GM18511 (cell line): ENCODE results near the gene TNS4.

ENCODE experiments used
- ATAC-seq: cut with Tn5 transposase; IDR thresholded peaks from one replicate; pipeline ENCODE4 v1.9.1; 2021; ENCODE audit warnings: mild to moderate bottlenecking, moderate library complexity; ENCODE audit not compliant: unreplicated experiment

The TNS4 gene

DNA sequence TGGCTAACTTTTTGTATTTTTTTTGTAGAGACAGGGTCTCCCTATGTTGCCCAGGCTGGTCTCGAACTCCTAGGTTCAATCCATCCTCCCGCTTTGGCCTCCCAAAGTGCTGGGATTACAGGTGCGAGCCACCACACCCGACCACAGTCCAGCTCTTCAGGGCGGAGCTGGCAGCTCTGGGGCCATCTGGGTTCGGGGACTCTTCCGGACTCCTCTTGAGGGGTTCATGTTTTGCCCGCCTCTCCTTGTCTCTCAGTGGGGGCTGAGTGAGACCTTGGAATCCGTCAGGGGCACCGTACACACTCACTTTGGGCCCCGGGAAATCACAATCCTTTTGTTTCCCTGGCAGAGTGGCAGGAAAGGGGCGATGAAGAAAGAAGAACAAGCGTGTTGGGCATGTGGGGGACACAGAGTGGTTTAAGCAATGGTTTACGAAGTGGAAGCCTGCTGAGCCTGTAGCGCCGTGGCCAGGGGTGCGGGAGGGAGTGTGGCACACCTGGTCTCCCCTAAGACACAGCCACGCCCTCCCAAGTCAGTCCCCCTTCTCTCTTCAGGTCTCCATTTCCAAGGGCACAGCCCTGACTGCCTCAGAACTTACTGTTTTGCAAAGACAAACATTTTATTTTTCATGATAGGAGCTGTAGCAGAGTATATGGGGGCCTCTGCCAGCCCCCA lies 26.1 kb downstream of the TNS4 start:
- no peak for ATAC-seq

- ATAC-seq: no peak
Measured at GRCh38 chr17:40474419-40475002, 26.9 kb downstream of the TNS4 start.

DNA sequence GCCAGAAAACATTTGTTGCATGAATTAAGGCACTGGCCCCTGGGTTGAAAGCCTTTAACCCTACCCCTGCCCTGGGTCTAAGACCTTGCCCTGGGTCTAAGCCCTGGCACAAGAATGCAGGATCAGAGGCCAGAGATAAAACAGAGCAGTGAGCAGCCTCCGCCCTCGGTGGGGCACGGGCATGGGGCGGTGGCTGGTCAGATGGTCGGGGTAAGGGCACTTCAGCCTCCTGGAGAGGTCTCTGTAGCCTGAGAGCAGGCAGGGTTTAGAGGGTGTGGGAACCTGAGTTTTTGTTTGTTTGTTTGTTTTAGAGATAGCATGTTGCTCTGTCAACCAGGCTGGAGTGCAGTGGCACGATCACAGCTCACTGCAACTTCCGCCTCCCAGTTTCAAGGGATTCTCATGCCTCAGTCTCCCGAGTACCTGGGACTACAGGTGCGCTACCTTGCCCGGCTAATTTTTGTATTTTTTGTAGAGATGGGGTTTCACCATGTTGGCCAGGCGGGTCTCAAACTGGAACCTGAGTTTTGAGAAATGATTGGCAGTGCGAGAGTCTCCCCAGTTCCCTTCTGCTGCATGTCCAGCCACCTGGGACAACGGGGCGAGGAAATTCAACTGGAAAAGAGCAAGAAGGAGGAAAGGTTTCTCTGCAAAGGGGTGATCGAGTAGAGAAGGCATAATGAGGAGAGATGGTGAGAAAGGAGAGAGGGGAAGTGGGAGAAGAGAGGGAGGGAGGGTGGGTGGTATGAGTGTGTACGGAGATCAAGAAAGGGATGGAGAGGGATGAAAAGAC lies 27.7 kb downstream of the TNS4 start:
- ATAC-seq: no peak

DNA sequence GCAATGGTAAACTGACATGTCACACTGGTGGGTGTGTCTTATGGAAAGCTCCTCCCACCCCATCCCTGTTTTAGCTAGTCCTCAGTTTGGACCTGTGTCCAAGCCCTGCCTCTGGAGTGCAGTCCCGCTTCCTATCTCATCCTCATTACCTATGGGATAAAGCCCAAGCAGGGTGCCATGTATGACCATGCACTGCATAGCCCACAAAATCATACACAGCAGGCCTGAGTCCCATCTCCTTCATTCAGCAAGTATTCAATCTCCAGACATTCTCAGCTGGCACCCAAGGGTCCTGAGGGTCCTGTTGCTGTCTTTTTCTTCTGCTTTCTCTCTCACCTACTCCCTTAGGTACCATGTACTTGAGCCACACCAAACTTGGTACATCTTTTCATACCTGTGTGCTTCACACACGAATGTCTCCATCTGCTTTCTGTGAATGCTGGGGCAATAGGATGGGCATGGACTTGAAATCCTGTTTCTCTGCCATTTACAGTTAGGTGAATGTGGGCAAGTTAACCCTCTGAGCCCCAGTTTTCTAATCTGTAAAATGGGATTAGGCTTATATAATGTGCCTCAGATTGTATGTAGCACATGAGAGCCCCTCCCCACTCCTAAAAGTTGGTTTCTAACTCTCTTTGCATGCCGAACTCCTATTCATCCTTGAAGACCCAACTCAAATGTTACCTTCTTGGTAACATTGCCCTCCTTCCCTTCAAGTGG lies 28.5 kb downstream of the TNS4 start:
- ATAC-seq: no peak

DNA sequence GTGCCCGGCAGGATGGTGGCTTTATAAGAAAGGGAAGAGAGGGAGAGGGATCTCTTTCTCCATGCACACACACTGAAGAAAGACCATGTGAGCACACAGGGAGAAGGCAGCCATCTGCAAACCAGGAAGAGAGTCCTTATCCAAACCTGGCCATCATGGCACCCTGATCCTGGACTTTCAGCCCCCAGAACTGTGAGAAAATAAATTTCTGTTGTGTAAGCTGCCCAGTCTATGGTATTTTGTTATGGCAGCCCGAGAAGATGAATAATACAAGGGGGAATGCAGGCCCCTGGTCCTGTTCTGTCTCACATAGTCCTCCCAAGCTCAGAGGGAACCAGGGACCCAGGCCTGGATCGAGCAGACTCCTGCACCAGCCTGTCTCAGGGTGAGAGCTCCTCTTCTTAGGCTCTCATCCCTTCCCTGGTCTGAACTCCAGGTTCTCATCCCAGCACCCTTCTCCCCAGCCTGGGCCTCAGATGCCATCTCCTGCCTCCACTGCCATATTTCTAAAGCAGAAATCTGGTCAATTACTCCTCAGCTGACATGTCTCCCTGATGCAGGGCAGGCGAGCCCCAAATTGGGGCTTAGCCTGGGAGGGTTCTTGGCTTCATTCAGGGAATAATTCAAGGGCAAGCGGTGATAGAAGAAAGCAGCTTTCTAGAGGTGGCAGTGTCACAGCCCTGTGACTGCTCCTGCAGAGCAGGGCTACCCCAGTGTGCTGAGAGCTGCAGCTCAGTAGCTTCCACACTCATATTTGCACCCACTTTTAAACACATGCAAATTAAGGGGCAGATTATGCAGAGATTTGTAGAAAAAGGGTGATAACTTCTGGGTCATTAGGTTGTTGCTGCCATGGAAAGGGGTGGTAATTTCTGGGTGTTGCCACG lies 29.3 kb downstream of the TNS4 start:
- no peak for ATAC-seq

DNA sequence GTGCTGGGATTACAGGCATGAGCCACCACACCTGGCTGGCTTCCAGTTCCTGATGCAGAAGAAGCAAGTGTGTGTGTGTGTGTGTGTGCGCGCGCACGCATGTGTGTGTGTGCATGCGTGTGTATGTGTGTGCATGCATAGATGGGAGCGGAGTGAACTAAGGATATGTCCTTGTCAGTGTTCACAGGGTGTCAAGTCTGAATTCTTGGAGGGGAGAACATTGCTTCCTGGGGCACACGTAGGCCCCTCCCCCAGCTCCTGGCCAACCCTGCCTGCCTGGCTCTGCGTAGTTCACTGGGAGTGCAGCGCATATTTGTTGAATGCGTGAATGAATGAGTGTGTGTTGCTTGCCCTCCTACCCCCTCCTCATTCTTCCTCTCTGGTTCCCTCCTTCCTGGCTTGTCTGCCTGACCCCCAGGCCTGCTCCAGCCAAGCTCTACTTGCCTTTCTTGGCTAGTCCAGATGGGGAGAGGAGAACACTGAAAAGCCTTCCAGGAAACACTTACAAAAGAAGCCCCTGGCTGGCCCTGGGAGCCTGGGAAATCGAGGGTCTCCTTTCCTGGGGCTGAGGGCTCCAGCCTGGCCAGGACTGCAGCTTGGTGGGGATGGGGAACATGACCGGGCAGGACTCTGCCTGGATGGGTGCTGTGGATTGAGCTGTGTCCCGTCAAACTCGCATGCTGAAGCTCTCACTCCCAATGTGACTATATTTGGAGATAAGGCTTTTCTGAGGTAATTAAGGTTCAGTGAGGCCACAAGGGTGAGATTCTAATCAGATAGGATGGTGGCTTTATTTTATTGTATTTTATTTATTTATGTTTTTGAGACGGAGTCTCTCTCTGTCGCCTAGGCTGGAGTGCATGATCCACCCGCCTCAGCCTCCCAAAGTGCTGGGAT lies 30.2 kb downstream of the TNS4 start:
- ATAC-seq: no peak

DNA sequence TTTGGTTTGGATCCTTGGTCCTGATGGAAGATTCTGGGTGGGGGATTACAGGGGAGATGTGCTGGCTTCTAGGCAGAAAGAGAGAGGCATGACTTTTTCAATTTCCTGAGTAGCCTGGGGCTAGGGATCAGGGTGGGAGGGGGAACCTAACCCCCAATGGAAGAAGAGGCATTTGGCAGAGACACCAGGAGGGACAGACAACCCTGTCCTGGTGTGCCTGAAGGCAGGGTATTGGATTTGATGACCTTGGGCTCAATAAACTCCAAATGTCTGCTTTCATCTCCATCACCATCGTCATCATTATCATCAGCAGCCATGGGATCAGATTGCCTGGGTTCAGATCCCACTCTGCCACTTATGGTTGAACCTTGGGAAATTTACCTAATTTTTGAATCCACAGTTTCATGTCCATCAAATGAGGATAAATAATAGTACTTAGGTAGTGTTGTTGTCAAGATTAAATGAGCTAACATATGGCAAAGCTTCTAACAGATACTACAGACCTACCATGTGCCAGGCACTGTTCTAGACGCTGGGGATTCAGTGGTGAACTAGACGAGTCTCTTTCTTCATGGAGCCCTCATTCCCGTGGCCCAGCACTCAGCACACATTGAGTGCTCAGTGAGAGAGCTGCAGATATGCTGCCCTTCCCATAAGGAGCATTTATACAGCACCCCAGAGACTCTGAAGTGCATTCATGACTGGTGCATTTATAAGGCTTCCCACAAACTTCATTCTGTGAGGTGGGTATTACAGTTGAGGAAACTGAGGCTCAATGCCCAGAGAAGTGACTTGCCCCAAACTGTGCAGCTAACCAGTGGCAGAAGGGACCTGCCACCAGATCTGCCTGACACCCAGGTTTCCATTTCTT lies 31.4 kb downstream of the TNS4 start:
- ATAC-seq: no peak

GRCh38 chr17:40468560-40468959 lies 32.9 kb downstream of the TNS4 start:
- no peak for ATAC-seq

GRCh38 chr17:40467281-40467867 lies 34.0 kb downstream of the TNS4 start:
- ATAC-seq: no peak

- no peak for ATAC-seq
Measured at GRCh38 chr17:40466298-40466971, 35.0 kb downstream of the TNS4 start.

- ATAC-seq: no peak
Measured at GRCh38 chr17:40464392-40464855, 37.0 kb downstream of the TNS4 start.

- no peak for ATAC-seq
Measured at GRCh38 chr17:40463122-40463550, 38.3 kb downstream of the TNS4 start.

- ATAC-seq: no peak
Measured at GRCh38 chr17:40462343-40463121, 38.9 kb downstream of the TNS4 start.

DNA sequence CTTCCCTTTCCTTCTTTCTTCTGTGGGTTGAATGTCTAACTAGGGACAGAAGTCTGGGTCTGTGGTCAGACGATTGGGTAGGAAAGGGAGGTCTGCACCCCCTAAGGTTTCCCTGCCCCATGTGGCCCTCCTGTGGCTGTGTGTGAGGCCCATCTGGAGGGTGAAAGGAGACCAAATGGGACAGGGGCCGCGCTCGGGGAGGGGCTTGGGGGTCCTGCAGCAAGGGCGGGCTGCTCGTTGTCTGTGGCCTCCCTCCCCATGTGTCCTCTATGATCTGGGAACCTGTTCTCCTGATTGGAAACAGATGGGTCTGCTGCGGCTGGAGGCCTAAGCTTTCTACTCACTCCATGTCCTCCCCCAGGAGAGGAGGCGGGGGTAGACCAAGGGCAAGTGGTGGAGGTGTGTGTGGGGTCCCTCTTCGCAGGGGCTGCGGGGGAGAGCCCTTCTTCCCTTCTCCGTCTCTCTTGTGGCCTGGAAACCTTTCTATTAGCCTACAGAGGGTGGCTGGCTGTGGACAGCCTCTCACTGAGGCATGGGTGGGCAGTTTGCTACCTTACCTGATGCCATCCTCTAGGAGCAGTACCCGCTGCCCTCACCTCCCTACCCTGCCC lies 39.6 kb downstream of the TNS4 start:
- ATAC-seq: no peak

DNA sequence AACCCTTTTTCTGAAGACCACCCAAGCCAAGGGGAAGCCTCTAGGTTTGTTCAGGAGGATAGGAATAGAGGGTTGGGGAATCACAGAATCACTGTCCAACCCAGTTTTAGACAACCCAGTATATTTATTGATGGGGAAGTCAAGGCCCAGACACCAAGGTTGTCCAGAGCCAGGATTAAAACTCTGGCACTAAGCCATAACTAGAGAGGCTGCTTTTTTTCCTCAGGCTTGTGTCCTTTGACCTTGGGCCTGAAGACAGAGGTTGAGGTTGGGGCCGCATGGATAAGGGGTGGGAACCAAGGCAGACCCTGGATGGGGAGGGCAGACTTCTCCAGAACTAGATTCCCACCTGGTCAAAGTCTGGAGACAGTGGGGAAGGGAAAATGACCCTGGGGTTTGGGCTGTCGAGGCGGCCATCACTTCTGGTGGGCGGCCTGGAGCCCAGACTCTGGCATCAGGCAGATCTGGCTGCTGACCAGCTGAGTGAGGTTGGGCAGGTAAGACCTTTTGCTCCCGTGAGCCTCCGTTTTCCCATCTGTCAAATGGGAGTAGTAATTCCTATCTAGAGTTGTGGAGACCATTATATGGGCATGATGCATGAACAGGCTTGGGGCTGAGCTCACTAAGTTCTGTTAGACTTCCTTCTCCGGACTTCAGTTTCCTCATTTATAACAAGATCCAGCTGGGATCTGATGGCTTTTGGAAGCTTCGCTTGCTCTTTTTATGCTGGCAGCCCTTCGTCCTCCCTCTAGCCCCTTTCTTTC lies 40.3 kb downstream of the TNS4 start:
- no peak for ATAC-seq

GRCh38 chr17:40460604-40460967 lies 40.8 kb downstream of the TNS4 start:
- no peak for ATAC-seq
